SKM-1 (cell line): ENCODE results near the gene LRRIQ1.

Source experiments
- DNase-seq: peaks from one replicate; lab custom pipeline; 2025; ENCODE audit not compliant: unreplicated experiment; lab: John Stamatoyannopoulos, UW

Gene LRRIQ1

GRCh38 chr12:85280984-85281630 is 245.0 kb downstream of the LRRIQ1 start:
- no peak for DNase-seq

GRCh38 chr12:85281636-85282312 is 245.6 kb downstream of the LRRIQ1 start:
- no peak for DNase-seq

- no peak for DNase-seq
Measured at GRCh38 chr12:85283560-85283959, 247.4 kb downstream of the LRRIQ1 start.
